DMS79 treated with DMSO at 0.1 percent for 48 hours (cell line): Measurements from ENCODE around the gene RARG.
"Not testable (repeated sequence)": the region's sequence is repeated elsewhere in the genome, so short reads cannot be mapped to it uniquely, and the experiment has no call there.

Experiments used
- DNase-seq: peaks from one replicate; lab custom pipeline; 2025; lab: John Stamatoyannopoulos, UW

RARG gene

GRCh38 chr12:53170876-53171724 lies 60.9 kb downstream of the RARG start:
- DNase-seq: peak; percentile 18

GRCh38 chr12:53170215-53170614 lies 61.8 kb downstream of the RARG start:
- DNase-seq: no peak

GRCh38 chr12:53169644-53170043 lies 62.4 kb downstream of the RARG start:
- no peak for DNase-seq

GRCh38 chr12:53166837-53167236 lies 65.2 kb downstream of the RARG start:
- no peak for DNase-seq

GRCh38 chr12:53163008-53163407 lies 69.0 kb downstream of the RARG start:
- not testable (repeated sequence) for DNase-seq

GRCh38 chr12:53161119-53161911 lies 70.7 kb downstream of the RARG start:
- no peak for DNase-seq

GRCh38 chr12:53160673-53161072 lies 71.3 kb downstream of the RARG start:
- no peak for DNase-seq
